HEK293 (cell line): ENCODE results near the gene FLNA.

Experiments
- EGR2 ChIP-seq: fragments of 450-650 bp; formaldehyde crosslinking; IDR thresholded peaks from 2 replicates; pipeline ENCODE4 v1.5.1; 2016; ENCODE audit warnings: low read depth, missing biosample characterization, missing genetic modification characterization
- ELK4 ChIP-seq: IDR thresholded peaks from 2 replicates; pipeline ENCODE4 v1.6.1; 2011; ENCODE audit warnings: mild to moderate bottlenecking, low read depth, low read length, borderline replicate concordance
- KLF7 ChIP-seq: fragments of 450-650 bp; formaldehyde crosslinking; IDR thresholded peaks from 2 replicates; pipeline ENCODE4 v1.5.1; 2016; ENCODE audit warnings: missing biosample characterization, missing genetic modification characterization, borderline replicate concordance
- KLF9 ChIP-seq: fragments of 450-650 bp; formaldehyde crosslinking; IDR thresholded peaks from 2 replicates; pipeline ENCODE4 v1.5.1; 2016; ENCODE audit warnings: missing biosample characterization, missing genetic modification characterization, low read depth
- PRDM1 ChIP-seq: fragments of 450-650 bp; formaldehyde crosslinking; IDR thresholded peaks from 2 replicates; pipeline ENCODE4; 2016; ENCODE audit warnings: missing biosample characterization, missing genetic modification characterization
- SP3 ChIP-seq: fragments of 450-650 bp; formaldehyde crosslinking; IDR thresholded peaks from 2 replicates; pipeline ENCODE4 v1.5.1; 2016; ENCODE audit warnings: missing biosample characterization, missing genetic modification characterization
- SP7 ChIP-seq: fragments of 450-650 bp; formaldehyde crosslinking; IDR thresholded peaks from 2 replicates; pipeline ENCODE4 v1.5.1; 2016; ENCODE audit warnings: missing biosample characterization, missing genetic modification characterization
- WT1 ChIP-seq: fragments of 450-650 bp; formaldehyde crosslinking; IDR thresholded peaks from 2 replicates; pipeline ENCODE4 v1.5.1; 2016; ENCODE audit warnings: missing biosample characterization, missing genetic modification characterization
- YY1 ChIP-seq: fragments of 450-650 bp; formaldehyde crosslinking; IDR thresholded peaks from 2 replicates; pipeline ENCODE4 v1.5.1; 2018; ENCODE audit warnings: missing biosample characterization, missing genetic modification characterization
- ZBTB17 ChIP-seq: fragments of 450-650 bp; formaldehyde crosslinking; IDR thresholded peaks from 2 replicates; pipeline ENCODE4 v1.5.1; 2016; ENCODE audit warnings: missing biosample characterization, missing genetic modification characterization
- ZBTB8A ChIP-seq: fragments of 450-650 bp; formaldehyde crosslinking; IDR thresholded peaks from 2 replicates; pipeline ENCODE4 v1.5.1; 2016; ENCODE audit warnings: missing biosample characterization, missing genetic modification characterization
- ZFHX2 ChIP-seq: fragments of 450-650 bp; formaldehyde crosslinking; conservative IDR thresholded peaks from 2 replicates; pipeline ENCODE4 v1.5.1; 2016; ENCODE audit warnings: missing biosample characterization, missing genetic modification characterization
- ZIC2 ChIP-seq: fragments of 450-650 bp; formaldehyde crosslinking; IDR thresholded peaks from 2 replicates; pipeline ENCODE4 v1.5.1; 2016; ENCODE audit warnings: missing biosample characterization, missing genetic modification characterization
- ZNF10 ChIP-seq: fragments of 450-650 bp; formaldehyde crosslinking; IDR thresholded peaks from 2 replicates; pipeline ENCODE4 v1.5.1; 2017; ENCODE audit warnings: missing biosample characterization, missing genetic modification characterization
- ZNF121 ChIP-seq: fragments of 450-650 bp; formaldehyde crosslinking; IDR thresholded peaks from 2 replicates; pipeline ENCODE4 v1.5.1; 2016; ENCODE audit warnings: missing biosample characterization, missing genetic modification characterization
- ZNF138 ChIP-seq: fragments of 450-650 bp; formaldehyde crosslinking; IDR thresholded peaks from 2 replicates; pipeline ENCODE4 v1.5.1; 2016; ENCODE audit warnings: missing biosample characterization, missing genetic modification characterization, borderline replicate concordance
- ZNF266 ChIP-seq: fragments of 450-650 bp; formaldehyde crosslinking; IDR thresholded peaks from 2 replicates; pipeline ENCODE4 v1.5.1; 2016; ENCODE audit warnings: missing biosample characterization, missing genetic modification characterization, low read depth
- ZNF366 ChIP-seq: fragments of 450-650 bp; formaldehyde crosslinking; conservative IDR thresholded peaks from 2 replicates; pipeline ENCODE4 v1.5.1; 2016; ENCODE audit warnings: missing biosample characterization, missing genetic modification characterization
- ZNF404 ChIP-seq: fragments of 450-650 bp; formaldehyde crosslinking; IDR thresholded peaks from 2 replicates; pipeline ENCODE4 v1.5.1; 2017; ENCODE audit warnings: missing biosample characterization, missing genetic modification characterization
- ZNF580 ChIP-seq: fragments of 450-650 bp; formaldehyde crosslinking; IDR thresholded peaks from 2 replicates; pipeline ENCODE4 v1.5.1; 2016; ENCODE audit warnings: missing biosample characterization, missing genetic modification characterization
- ZNF610 ChIP-seq: fragments of 450-650 bp; formaldehyde crosslinking; IDR thresholded peaks from 2 replicates; pipeline ENCODE4 v1.5.1; 2016; ENCODE audit warnings: missing biosample characterization, missing genetic modification characterization, borderline replicate concordance
- ZNF626 ChIP-seq: fragments of 450-650 bp; sonication (Bioruptor Pico); formaldehyde crosslinking; IDR thresholded peaks from 2 replicates; pipeline ENCODE4 v1.5.1; 2018; ENCODE audit warnings: missing biosample characterization, missing genetic modification characterization, inconsistent platforms
- TF ChIP-seq, protein P1 (sequence below): fragments of 450-650 bp; formaldehyde crosslinking; IDR thresholded peaks from 2 replicates; pipeline ENCODE4 v1.5.1; 2016; ENCODE audit warnings: missing biosample characterization, missing genetic modification characterization, borderline replicate concordance
- TF ChIP-seq, protein P2 (sequence below): fragments of 450-650 bp; formaldehyde crosslinking; IDR thresholded peaks from 2 replicates; pipeline ENCODE4 v1.5.1; 2016; ENCODE audit warnings: missing biosample characterization, missing genetic modification characterization

Gene FLNA

DNA sequence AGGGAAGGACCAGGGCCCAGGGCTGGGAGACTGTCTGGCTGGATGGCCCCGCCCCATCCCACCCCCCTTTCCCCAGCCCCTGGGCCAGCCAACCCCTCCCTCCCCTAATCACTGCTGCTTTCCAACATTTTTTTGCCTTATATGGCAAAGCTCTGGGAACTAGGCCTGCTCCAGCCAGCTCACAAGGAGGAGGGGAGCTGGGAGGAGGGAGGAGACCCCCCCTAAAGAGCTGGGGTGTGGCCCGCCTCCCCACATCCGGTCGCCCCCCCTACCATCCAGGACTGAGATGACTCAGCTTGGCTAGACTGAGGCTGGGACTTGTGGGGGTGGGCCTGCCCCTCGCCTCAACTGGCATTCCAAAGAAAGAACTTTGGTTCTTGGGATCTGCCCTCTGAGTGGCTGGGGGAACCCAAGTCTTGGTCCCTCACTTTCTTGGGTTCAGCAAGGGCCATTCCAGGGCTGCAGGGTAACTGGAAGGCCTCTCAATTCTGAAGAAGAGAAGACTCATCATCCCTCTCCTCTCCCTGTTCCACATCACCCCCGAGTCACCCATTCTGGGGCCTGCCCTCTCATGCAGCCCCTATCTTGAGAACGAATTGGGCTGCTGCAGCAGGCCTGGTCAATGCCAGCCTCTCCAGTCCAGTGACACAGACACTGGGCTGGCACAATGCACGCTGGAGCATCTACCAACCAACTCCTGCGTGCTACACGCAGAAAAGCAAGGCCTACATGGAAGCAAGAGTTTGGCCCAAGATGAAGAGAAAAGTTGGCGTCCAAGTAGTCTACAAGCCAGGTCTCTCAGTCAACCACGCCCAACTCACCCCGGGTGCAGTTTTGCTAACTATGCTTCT is 4.8 kb downstream of the FLNA start (continued):
- TF ChIP-seq, protein P1, sequence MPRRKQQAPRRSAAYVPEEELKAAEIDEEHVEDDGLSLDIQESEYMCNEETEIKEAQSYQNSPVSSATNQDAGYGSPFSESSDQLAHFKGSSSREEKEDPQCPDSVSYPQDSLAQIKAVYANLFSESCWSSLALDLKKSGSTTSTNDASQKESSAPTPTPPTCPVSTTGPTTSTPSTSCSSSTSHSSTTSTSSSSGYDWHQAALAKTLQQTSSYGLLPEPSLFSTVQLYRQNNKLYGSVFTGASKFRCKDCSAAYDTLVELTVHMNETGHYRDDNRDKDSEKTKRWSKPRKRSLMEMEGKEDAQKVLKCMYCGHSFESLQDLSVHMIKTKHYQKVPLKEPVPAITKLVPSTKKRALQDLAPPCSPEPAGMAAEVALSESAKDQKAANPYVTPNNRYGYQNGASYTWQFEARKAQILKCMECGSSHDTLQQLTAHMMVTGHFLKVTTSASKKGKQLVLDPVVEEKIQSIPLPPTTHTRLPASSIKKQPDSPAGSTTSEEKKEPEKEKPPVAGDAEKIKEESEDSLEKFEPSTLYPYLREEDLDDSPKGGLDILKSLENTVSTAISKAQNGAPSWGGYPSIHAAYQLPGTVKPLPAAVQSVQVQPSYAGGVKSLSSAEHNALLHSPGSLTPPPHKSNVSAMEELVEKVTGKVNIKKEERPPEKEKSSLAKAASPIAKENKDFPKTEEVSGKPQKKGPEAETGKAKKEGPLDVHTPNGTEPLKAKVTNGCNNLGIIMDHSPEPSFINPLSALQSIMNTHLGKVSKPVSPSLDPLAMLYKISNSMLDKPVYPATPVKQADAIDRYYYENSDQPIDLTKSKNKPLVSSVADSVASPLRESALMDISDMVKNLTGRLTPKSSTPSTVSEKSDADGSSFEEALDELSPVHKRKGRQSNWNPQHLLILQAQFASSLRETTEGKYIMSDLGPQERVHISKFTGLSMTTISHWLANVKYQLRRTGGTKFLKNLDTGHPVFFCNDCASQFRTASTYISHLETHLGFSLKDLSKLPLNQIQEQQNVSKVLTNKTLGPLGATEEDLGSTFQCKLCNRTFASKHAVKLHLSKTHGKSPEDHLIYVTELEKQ = no peak
- no peak for TF ChIP-seq ZNF580
- peak; percentile 75 for TF ChIP-seq ZFHX2 (tag by site-specific recombination)
- TF ChIP-seq ZNF626 (tag by site-specific recombination) = no peak
- no peak for TF ChIP-seq ZNF138 (tag by site-specific recombination)
- no peak for TF ChIP-seq ZNF610
- peak; percentile 35 for TF ChIP-seq ZNF366 (tag by site-specific recombination)
- peak; percentile 48; the same call in 1 of the 2 replicates for TF ChIP-seq ZBTB8A (tag by site-specific recombination)
- TF ChIP-seq WT1 (tag by site-specific recombination) = peak; percentile 75
- TF ChIP-seq ZIC2 = no peak
- peak; percentile 30; the same call in 1 of the 2 replicates for TF ChIP-seq EGR2 (tag by site-specific recombination)
- peak; percentile 64 for TF ChIP-seq ZBTB17 (tag by site-specific recombination)
- peak; percentile 52 for TF ChIP-seq SP7 (tag by site-specific recombination)
- TF ChIP-seq, protein P2, sequence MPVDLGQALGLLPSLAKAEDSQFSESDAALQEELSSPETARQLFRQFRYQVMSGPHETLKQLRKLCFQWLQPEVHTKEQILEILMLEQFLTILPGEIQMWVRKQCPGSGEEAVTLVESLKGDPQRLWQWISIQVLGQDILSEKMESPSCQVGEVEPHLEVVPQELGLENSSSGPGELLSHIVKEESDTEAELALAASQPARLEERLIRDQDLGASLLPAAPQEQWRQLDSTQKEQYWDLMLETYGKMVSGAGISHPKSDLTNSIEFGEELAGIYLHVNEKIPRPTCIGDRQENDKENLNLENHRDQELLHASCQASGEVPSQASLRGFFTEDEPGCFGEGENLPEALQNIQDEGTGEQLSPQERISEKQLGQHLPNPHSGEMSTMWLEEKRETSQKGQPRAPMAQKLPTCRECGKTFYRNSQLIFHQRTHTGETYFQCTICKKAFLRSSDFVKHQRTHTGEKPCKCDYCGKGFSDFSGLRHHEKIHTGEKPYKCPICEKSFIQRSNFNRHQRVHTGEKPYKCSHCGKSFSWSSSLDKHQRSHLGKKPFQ (tag by site-specific recombination) = no peak
- no peak for TF ChIP-seq ZNF266 (tag by site-specific recombination)
- TF ChIP-seq KLF7 (tag by site-specific recombination) = peak; percentile 24; the same call in 1 of the 2 replicates
- TF ChIP-seq KLF9 (tag by site-specific recombination) = peak; percentile 50
- no peak for TF ChIP-seq YY1 (tag by site-specific recombination)
- no peak for TF ChIP-seq ZNF10 (tag by site-specific recombination)
- TF ChIP-seq ELK4 = no peak
- TF ChIP-seq PRDM1 = no peak
- TF ChIP-seq SP3 (tag by site-specific recombination) = peak; percentile 65
- no peak for TF ChIP-seq ZNF121 (tag by site-specific recombination)
- no peak for TF ChIP-seq ZNF404 (tag by site-specific recombination)
